BLaER1 treated with 17β-estradiol and CSF1 and Interleukin-3, amounts not matched to agents 10 nM and 100 nM (cell line): ENCODE data around the gene CMTM7.
A peak's percentile ranks its signal among the peaks of the same experiment; 100 is the strongest.

ENCODE experiments used
- H3K27ac ChIP-seq, 11 experiments: shearing (Covaris generic); formaldehyde crosslinking; 2 replicates each; pipeline ENCODE4 v1.8.1; 2022
- H3K27me3 ChIP-seq, 11 experiments: shearing (Covaris generic); formaldehyde crosslinking; 2 replicates each; pipeline ENCODE4 v1.8.1; 2022
- H3K36me3 ChIP-seq, 11 experiments: shearing (Covaris generic); formaldehyde crosslinking; 2 replicates each; pipeline ENCODE4 v1.8.1; 2022
- H3K4me1 ChIP-seq, 10 experiments: shearing (Covaris generic); formaldehyde crosslinking; 2 replicates each; pipeline ENCODE4 v1.8.1; 2022
- H3K4me2 ChIP-seq, 11 experiments: shearing (Covaris generic); formaldehyde crosslinking; 2 replicates each; pipeline ENCODE4 v1.8.1; 2022
- H3K4me3 ChIP-seq, 10 experiments: shearing (Covaris generic); formaldehyde crosslinking; 2 replicates each; pipeline ENCODE4 v1.8.1; 2022
- H3K9ac ChIP-seq, 11 experiments: shearing (Covaris generic); formaldehyde crosslinking; 2 replicates each; pipeline ENCODE4 v1.8.1; 2022
- H3K9me3 ChIP-seq, 11 experiments: shearing (Covaris generic); formaldehyde crosslinking; replicated peaks in 1 of 11; 2 replicates each; pipeline ENCODE4 v1.8.1; 2022
- H4K20me1 ChIP-seq, 11 experiments: shearing (Covaris generic); formaldehyde crosslinking; 2 replicates each; pipeline ENCODE4 v1.8.1; 2022
- Cebpa-rat ChIP-seq, 11 experiments: shearing (Covaris generic); IDR thresholded peaks; 2 replicates each; pipeline ENCODE4 v1.8.1; 2022

CMTM7 gene

GRCh38 chr3:32392536-32393302, 1.1 kb downstream of the CMTM7 start:
- H3K9ac ChIP-seq, result peak overlapping the region; percentile 89 to 96 (median 93)
- no peaks in the 10 kb centered on the region for H3K9me3 ChIP-seq
- H3K27ac ChIP-seq, result peak overlapping the region; percentile 83 to 95 (median 91)
- no peak for TF ChIP-seq Cebpa-rat (IDR thresholded peaks at IDR 0.05)
- H3K4me1 ChIP-seq, result peaks cover 54 to 88% (median 78%) of the 10 kb centered on the region in 10 experiments
- H3K27me3 ChIP-seq, result no peaks in the 10 kb centered on the region
- H4K20me1 ChIP-seq, result peaks cover 9 to 51% (median 33%) of the 10 kb centered on the region in 11 experiments; a peak in 19 of 22 replicates
- peak overlapping the region; percentile 87 to 98 (median 91) for H3K4me2 ChIP-seq
- H3K36me3 ChIP-seq, result peaks cover 0 to 9% (median 0%) of the 10 kb centered on the region in 11 experiments; a peak in 3 of 22 replicates
- peak overlapping the region; percentile 82 to 94 (median 90) for H3K4me3 ChIP-seq

- Histone ChIP-seq H3K9me3 (no peaks in the 10 kb centered on the region), H3K27me3 (no peaks in the 10 kb centered on the region), H3K36me3 (peaks cover 0 to 9% (median 0%) of the 10 kb centered on the region in 11 experiments; a peak in 3 of 22 replicates), H4K20me1 (peaks cover 11 to 79% (median 52%) of the 10 kb centered on the region in 11 experiments; a peak in 19 of 22 replicates), H3K27ac (0 out of 22 replicates have a peak overlapping the region, but pooled peaks of 2 of the 11 experiments have one; percentile 10 to 14), H3K4me2 (peak overlapping the region; percentile 87 to 98 (median 91)), H3K9ac (no peak overlapping the region), H3K4me3 (no peak overlapping the region), H3K4me1 (peaks cover 79 to 88% (median 86%) of the 10 kb centered on the region in 10 experiments)
- TF ChIP-seq Cebpa-rat (IDR thresholded peaks at IDR 0.05), result no peak
These were observed 3.8 kb downstream of the CMTM7 start for GRCh38 chr3:32395496-32395895.

GRCh38 chr3:32397941-32398340, 6.3 kb downstream of the CMTM7 start:
- peak overlapping the region in 2 of 11 experiments; percentile 32 to 60; a peak in 2 of 22 replicates for H3K9ac ChIP-seq
- H4K20me1 ChIP-seq, result peaks cover 11 to 82% (median 52%) of the 10 kb centered on the region in 11 experiments; a peak in 19 of 22 replicates
- H3K4me2 ChIP-seq, result peak overlapping the region; percentile 88 to 99 (median 96)
- no peaks in the 10 kb centered on the region for H3K27me3 ChIP-seq
- H3K4me3 ChIP-seq, result no peak overlapping the region
- no peaks in the 10 kb centered on the region for H3K9me3 ChIP-seq
- no peak for TF ChIP-seq Cebpa-rat (IDR thresholded peaks at IDR 0.05)
- H3K27ac ChIP-seq, result peak overlapping the region in 7 of 11 experiments; percentile 20 to 98 (median 61); a peak in 12 of 22 replicates
- H3K36me3 ChIP-seq, result peaks cover 0 to 9% (median 0%) of the 10 kb centered on the region in 11 experiments; a peak in 3 of 22 replicates
- peaks cover 94 to 100% (median 99%) of the 10 kb centered on the region in 10 experiments for H3K4me1 ChIP-seq

GRCh38 chr3:32398531-32398930, 6.9 kb downstream of the CMTM7 start:
- Histone ChIP-seq H3K36me3 (peaks cover 0 to 9% (median 0%) of the 10 kb centered on the region in 11 experiments; a peak in 3 of 22 replicates), H4K20me1 (peaks cover 16 to 76% (median 54%) of the 10 kb centered on the region in 11 experiments; a peak in 19 of 22 replicates), H3K27ac (peak overlapping the region; percentile 37 to 98 (median 61); a peak in 21 of 22 replicates)

GRCh38 chr3:32399030-32399620, 7.5 kb downstream of the CMTM7 start:
- no peak for TF ChIP-seq Cebpa-rat (IDR thresholded peaks at IDR 0.05)
- Histone ChIP-seq H3K9me3 (no peaks in the 10 kb centered on the region), H3K36me3 (peaks cover 0 to 9% (median 2%) of the 10 kb centered on the region in 11 experiments; a peak in 6 of 22 replicates), H3K27ac (peak overlapping the region; percentile 37 to 98 (median 96); a peak in 21 of 22 replicates), H3K4me2 (peak overlapping the region; percentile 88 to 99 (median 96)), H3K27me3 (no peaks in the 10 kb centered on the region), H3K4me3 (0 out of 20 replicates have a peak overlapping the region, but pooled peaks of 3 of the 10 experiments have one; percentile 2 to 20 (median 5)), H3K4me1 (peaks cover 94 to 100% (median 99%) of the 10 kb centered on the region in 10 experiments), H3K9ac (peak overlapping the region in 10 of 11 experiments; percentile 10 to 94 (median 43); a peak in 16 of 22 replicates), H4K20me1 (peaks cover 17 to 71% (median 53%) of the 10 kb centered on the region in 11 experiments; a peak in 19 of 22 replicates)

More at GRCh38 chr3:32398531-32398930, 6.9 kb downstream of the CMTM7 start:
- peak in 1 of 11 experiments; percentile 38; a peak in 1 of 22 replicates for TF ChIP-seq Cebpa-rat (IDR thresholded peaks at IDR 0.05)
- Histone ChIP-seq H3K4me3 (peak overlapping the region in 3 of 10 experiments; percentile 2 to 20 (median 5); a peak in 1 of 20 replicates), H3K27me3 (no peaks in the 10 kb centered on the region), H3K9me3 (no peaks in the 10 kb centered on the region), H3K9ac (peak overlapping the region in 9 of 11 experiments; percentile 10 to 60 (median 36); a peak in 13 of 22 replicates), H3K4me1 (peaks cover 94 to 100% (median 99%) of the 10 kb centered on the region in 10 experiments), H3K4me2 (peak overlapping the region; percentile 88 to 99 (median 96))

GRCh38 chr3:32401126-32401525, 9.5 kb downstream of the CMTM7 start:
- Histone ChIP-seq H3K4me2 (peak overlapping the region; percentile 88 to 99 (median 96)), H3K27me3 (no peaks in the 10 kb centered on the region), H3K4me1 (peaks cover 80 to 99% (median 89%) of the 10 kb centered on the region in 10 experiments), H3K27ac (peak overlapping the region; percentile 87 to 98 (median 96)), H4K20me1 (peaks cover 20 to 78% (median 52%) of the 10 kb centered on the region in 11 experiments; a peak in 18 of 22 replicates), H3K36me3 (peaks cover 6 to 26% (median 19%) of the 10 kb centered on the region in 11 experiments; a peak in 20 of 22 replicates), H3K9me3 (peaks cover 0 to 7% (median 0%) of the 10 kb centered on the region in 11 experiments; a peak in 1 of 22 replicates), H3K9ac (peak overlapping the region; percentile 81 to 94 (median 89)), H3K4me3 (peak overlapping the region; percentile 45 to 71 (median 59))
- TF ChIP-seq Cebpa-rat (IDR thresholded peaks at IDR 0.05), result no peak

- peak overlapping the region; percentile 87 to 98 (median 96) for H3K27ac ChIP-seq
- H3K27me3 ChIP-seq, result no peaks in the 10 kb centered on the region
- H3K9me3 ChIP-seq, result peaks cover 0 to 7% (median 0%) of the 10 kb centered on the region in 11 experiments; a peak in 1 of 22 replicates
- H3K4me2 ChIP-seq, result peak overlapping the region; percentile 88 to 99 (median 96)
- peaks cover 80 to 99% (median 88%) of the 10 kb centered on the region in 10 experiments for H3K4me1 ChIP-seq
- peaks cover 2 to 27% (median 21%) of the 10 kb centered on the region in 11 experiments; a peak in 20 of 22 replicates for H3K36me3 ChIP-seq
- H3K9ac ChIP-seq, result peak overlapping the region; percentile 81 to 94 (median 89)
- peaks cover 17 to 75% (median 52%) of the 10 kb centered on the region in 11 experiments; a peak in 18 of 22 replicates for H4K20me1 ChIP-seq
- peak overlapping the region; percentile 45 to 71 (median 59) for H3K4me3 ChIP-seq
- TF ChIP-seq Cebpa-rat (IDR thresholded peaks at IDR 0.05), result no peak
These were observed 10.0 kb downstream of the CMTM7 start for GRCh38 chr3:32401556-32402081.
